Ovary (tissue), 9 donors: Measurements from ENCODE around the gene SLC19A1. TPM values are rescaled to one million over a fixed set of nuclear protein-coding genes. Genes with fewer than 3 reads are reported as not detected.
A peak's percentile ranks its signal among the peaks of the same experiment; 100 is the strongest.

Experiments used
- DNase-seq, 5 donors: peaks; one replicate each; pipeline ENCODE4 v3.0.0-alpha.2; 2019 to 2020
- H3K27ac ChIP-seq, 2 donors: fragments of 200-600 bp; one replicate each; pipeline versions ENCODE4 v1.5.1 to v1.8.0; 2019 to 2022
- H3K27me3 ChIP-seq: fragments of 200-600 bp; one replicate; pipeline ENCODE4 v1.8.0; 2022
- H3K36me3 ChIP-seq: fragments of 200-600 bp; sonication (generic); one replicate; pipeline ENCODE4 v1.5.1; 2019
- H3K4me1 ChIP-seq: one replicate; pipeline ENCODE4 v1.8.1; 2013; ENCODE audit warnings: mild to moderate bottlenecking, moderate library complexity; ENCODE audit not compliant: insufficient read depth
- H3K4me3 ChIP-seq: fragments of 200-600 bp; sonication (generic); one replicate; pipeline ENCODE4 v1.5.1; 2017
- H3K9me3 ChIP-seq, 2 donors: fragments of 200-600 bp in 1 of 2; sonication (generic) in 1 of 2; one replicate each; pipeline versions ENCODE4 v1.5.1 to v1.8.1; 2013 to 2019; ENCODE audit warnings: mild to moderate bottlenecking in 1 of 2, moderate library complexity in 1 of 2
- CTCF ChIP-seq, 3 donors: fragments of 450-650 bp in 2 of 3; fragments of 200-600 bp in 1 of 3; IDR thresholded peaks; one replicate each; pipeline versions ENCODE4 v1.5.1 to v1.8.0; 2016 to 2022; ENCODE audit warnings: antibody characterized with exemption in 3 of 3, mild to moderate bottlenecking in 1 of 3
- EP300 ChIP-seq: sonication (generic); formaldehyde crosslinking; IDR thresholded peaks from one replicate; pipeline ENCODE4 v1.6.1; 2017; ENCODE audit warnings: antibody characterized with exemption
- POLR2A ChIP-seq: fragments of 450-650 bp; IDR thresholded peaks from one replicate; pipeline ENCODE4 v1.6.1; 2017; ENCODE audit warnings: antibody characterized with exemption, mild to moderate bottlenecking, moderate library complexity
- WGBS, 3 donors: extraction: QIAGEN DNeasy Blood & Tissue Kit in 1 of 3; methylation state at CpG; one replicate each; pipeline versions ENCODE4 v1.1.5 to v1.1.7; 2013 to 2017; 5-methylcytosine and 5-hydroxymethylcytosine counted together
- intact Hi-C, 4 donors: fragments of 100-400 bp; cut with DNase I; formaldehyde crosslinking; loops; one replicate each; pipeline versions ENCODE4 v1.11.0 to v1.15.1; 2022 to 2023
- polyA plus RNA-seq, 2 donors: library from polyadenylated mRNA; stranded (reverse); fragments of 200-250 nt in 1 of 2; fragments of 350-450 nt in 1 of 2; fragmentation: Illumina TruSeq in 1 of 2; extraction: RNeasy Lipid Tissue Mini Kit (QIAGEN cat#74804) in 1 of 2; gene quantifications; one replicate each; pipeline ENCODE4 v1.2.3, GENCODE V29; 2013 to 2014
- total RNA-seq, 7 donors: library from RNA; depleted of rRNA in 2 of 7; stranded (reverse); fragments of >200 nt in 2 of 7; fragmentation: NEBNext Ultra II Directional in 3 of 7; extraction: Animal tissue kit (Norgen Biotek cat#: 25700) in 3 of 7; gene quantifications; one replicate each; pipeline versions ENCODE4 v1.1.0 to v1.2.4, GENCODE V29; 2016 to 2023
- donor health status: DM: no; HTN: no; CAD: no; lungs with moderate emphysema.
- donor health status: DM: no; HTN: no; CAD: no.
- donor health status: Bipolar disorder and iron deficiency.
- donor health status: DM: yes; HTN: yes; CAD: no.
- donor health status: DM: no; HTN: no; CAD: no.
- donor health status: DM: yes; HTN: yes; CAD: no.

SLC19A1 gene
- total and polyA plus RNA-seq, 9 donors: 0.88 to 18.2 (median 8.1) TPM

- Histone ChIP-seq H3K4me1 (peaks cover 20% of the 10 kb centered on the region), H3K27me3 (no peaks in the 10 kb centered on the region), H3K27ac (peak overlapping the region in 1 of 2 donors; percentile 71), H3K9me3 (no peaks in the 10 kb centered on the region), H3K4me3 (no peak overlapping the region), H3K36me3 (no peaks in the 10 kb centered on the region)
- intact Hi-C loops: loop anchor here in 1 of 4 donors (10.0 kb wide), 1 partner anchor 352 kb away; no protein-coding TSS in a partner anchor
- 64 to 72% (median 68%) methylated on average over 35 to 42 of the region's 42 CpGs for WGBS, 3 donors
- TF ChIP-seq POLR2A (no peak), EP300 (no peak), CTCF (IDR thresholded peaks at IDR 0.05) (no peak)
- no peak for DNase-seq
Measured at GRCh38 chr21:45472445-45473365, 69.5 kb downstream of the SLC19A1 start.

- Histone ChIP-seq H3K4me3 (peak overlapping the region; percentile 3), H3K27ac (peak overlapping the region; percentile 69 to 71), H3K27me3 (no peaks in the 10 kb centered on the region), H3K4me1 (peaks cover 23% of the 10 kb centered on the region), H3K9me3 (no peaks in the 10 kb centered on the region), H3K36me3 (no peaks in the 10 kb centered on the region)
- WGBS, 3 donors: 15 to 17% (median 16%) methylated on average over 30 of the region's 30 CpGs
- DNase-seq: peak in 3 of 5 donors; percentile 59 to 74 (median 69)
- intact Hi-C loops: loop anchor here in 1 of 4 donors (10.0 kb wide), 1 partner anchor 353 kb away; no protein-coding TSS in a partner anchor
- TF ChIP-seq POLR2A: no peak
- no peak for TF ChIP-seq EP300
- no peak for TF ChIP-seq CTCF (IDR thresholded peaks at IDR 0.05)
Measured at GRCh38 chr21:45471525-45472221, 70.6 kb downstream of the SLC19A1 start.

- H3K27ac ChIP-seq: peak overlapping the region; percentile 69 to 71
- H3K9me3 ChIP-seq: no peaks in the 10 kb centered on the region
- TF ChIP-seq CTCF (IDR thresholded peaks at IDR 0.05) (no peak), EP300 (no peak), POLR2A (no peak)
- no peaks in the 10 kb centered on the region for H3K27me3 ChIP-seq
- intact Hi-C loops: loop anchor here in 1 of 4 donors (10.0 kb wide), 1 partner anchor 354 kb away; no protein-coding TSS in a partner anchor
- peaks cover 23% of the 10 kb centered on the region for H3K4me1 ChIP-seq
- peak in 1 of 5 donors; percentile 69 for DNase-seq
- WGBS, 3 donors: 6 to 17% (median 15%) methylated on average over 27 to 28 of the region's 28 CpGs
- H3K36me3 ChIP-seq: no peaks in the 10 kb centered on the region
- peak overlapping the region; percentile 3 for H3K4me3 ChIP-seq
Measured at GRCh38 chr21:45470773-45471524, 71.3 kb downstream of the SLC19A1 start.

GRCh38 chr21:45470087-45470515 is 72.1 kb downstream of the SLC19A1 start:
- TF ChIP-seq POLR2A: no peak
- no peak for TF ChIP-seq CTCF (IDR thresholded peaks at IDR 0.05)
- TF ChIP-seq EP300: no peak
- Histone ChIP-seq H3K4me1 (peaks cover 23% of the 10 kb centered on the region), H3K36me3 (no peaks in the 10 kb centered on the region), H3K27me3 (no peaks in the 10 kb centered on the region), H3K27ac (peak overlapping the region in 1 of 2 donors; percentile 71), H3K4me3 (no peak overlapping the region), H3K9me3 (no peaks in the 10 kb centered on the region)
- WGBS, 3 donors: 47 to 53% (median 49%) methylated on average over 7 of the region's 7 CpGs
- no peak for DNase-seq
- intact Hi-C loops: loop anchor here in 1 of 4 donors (10.0 kb wide), 1 partner anchor 355 kb away; no protein-coding TSS in a partner anchor
